Measurements from ENCODE around the gene MAD2L1BP. TPM values are rescaled to one million over a fixed set of nuclear protein-coding genes. Genes with fewer than 3 reads are reported as not detected.

Gene MAD2L1BP
- total RNA-seq, 1 experiment from 2014 or later, result 25.7 TPM

- Histone ChIP-seq H3K27me3 (ENCODE audit: insufficient read depth, low read depth) (no peaks in the 10 kb centered on the region), H3F3A (ENCODE audit: insufficient read depth, low read depth) (peaks cover 33% of the 10 kb centered on the region), H2AFZ (no peak overlapping the region), H3K9me2 (ENCODE audit: insufficient read depth) (no peaks in the 10 kb centered on the region), H3K9me3 (ENCODE audit: insufficient read depth, low read depth) (no peaks in the 10 kb centered on the region), H3K79me2 (ENCODE audit: low read depth) (no peaks in the 10 kb centered on the region), H3K4me1 (replicated peaks; ENCODE audit: insufficient read depth) (peaks cover 57% of the 10 kb centered on the region), H4K20me1 (ENCODE audit: insufficient read depth) (no peaks in the 10 kb centered on the region), H3K4me3 (no peak overlapping the region), H3K36me3 (ENCODE audit: low read depth) (peaks cover 9% of the 10 kb centered on the region; the same call in 1 of the 2 replicates), H3K4me2 (peak overlapping the region; percentile 69), H3K27ac (peak overlapping the region; percentile 78)
- CTCF ChIA-PET, result interaction anchor here (0.5 to 1.4 kb wide), 2 partner anchors 54 to 406 kb away, joined by 3 to 5 read pairs; no protein-coding TSS in a partner anchor
- no TSS peak for BruUV-seq (replicated peaks)
- no peak for TF ChIP-seq EZH2 (IDR thresholded peaks at IDR 0.05; ENCODE audit: low read depth)
- no peak for TF ChIP-seq CTCF (conservative IDR thresholded peaks at IDR 0.05)
- POLR2A ChIA-PET (ENCODE audit: unreplicated experiment), result interaction anchor here (0.9 kb wide), 1 partner anchor 39 kb away, joined by 7 read pairs; no protein-coding TSS in a partner anchor
- DNase-seq, result peak; percentile 44 to 77
- intact Hi-C loops (cut with micrococcal nuclease; ENCODE audit: unreplicated experiment), result loop anchor here (2.0 to 5.0 kb wide), 6 partner anchors 29 to 667 kb away; no protein-coding TSS in a partner anchor
Measured at GRCh38 chr6:43669922-43670622, 34.4 kb downstream of the MAD2L1BP start.

- BruUV-seq (replicated peaks), result no TSS peak
- no peaks in the 10 kb centered on the region for H3K9me3 ChIP-seq (ENCODE audit: insufficient read depth, low read depth)
- TF ChIP-seq EZH2 (IDR thresholded peaks at IDR 0.05; ENCODE audit: low read depth) (no peak), CTCF (conservative IDR thresholded peaks at IDR 0.05) (no peak)
- H3F3A ChIP-seq (ENCODE audit: insufficient read depth, low read depth), result peaks cover 33% of the 10 kb centered on the region
- intact Hi-C loops (cut with micrococcal nuclease; ENCODE audit: unreplicated experiment), result no loop called here
- H3K79me2 ChIP-seq (ENCODE audit: low read depth), result no peaks in the 10 kb centered on the region
- peaks cover 9% of the 10 kb centered on the region; the same call in 1 of the 2 replicates for H3K36me3 ChIP-seq (ENCODE audit: low read depth)
- peak overlapping the region; percentile 78 for H3K27ac ChIP-seq
- no peak overlapping the region for H3K4me3 ChIP-seq
- no peaks in the 10 kb centered on the region for H4K20me1 ChIP-seq (ENCODE audit: insufficient read depth)
- ChIA-PET POLR2A (ENCODE audit: unreplicated experiment) (no interaction called here), CTCF (interaction anchor here (0.5 to 1.4 kb wide), 2 partner anchors 54 to 406 kb away, joined by 3 to 5 read pairs; no protein-coding TSS in a partner anchor)
- H3K4me2 ChIP-seq, result peak overlapping the region; percentile 69
- no peak overlapping the region for H2AFZ ChIP-seq
- H3K4me1 ChIP-seq (replicated peaks; ENCODE audit: insufficient read depth), result peaks cover 52% of the 10 kb centered on the region
- H3K9me2 ChIP-seq (ENCODE audit: insufficient read depth), result no peaks in the 10 kb centered on the region
- no peak for DNase-seq
- no peaks in the 10 kb centered on the region for H3K27me3 ChIP-seq (ENCODE audit: insufficient read depth, low read depth)
Measured at GRCh38 chr6:43670623-43670986, 35.0 kb downstream of the MAD2L1BP start.

GRCh38 chr6:43671011-43671800 is 35.6 kb downstream of the MAD2L1BP start:
- ChIA-PET POLR2A (ENCODE audit: unreplicated experiment) (no interaction called here), CTCF (interaction anchor here (0.5 kb wide), 1 partner anchor 405 kb away, joined by 3 read pairs; no protein-coding TSS in a partner anchor)
- Histone ChIP-seq H3F3A (ENCODE audit: insufficient read depth, low read depth) (peaks cover 33% of the 10 kb centered on the region), H3K27me3 (ENCODE audit: insufficient read depth, low read depth) (no peaks in the 10 kb centered on the region), H3K27ac (peak overlapping the region; percentile 78), H3K9me2 (ENCODE audit: insufficient read depth) (no peaks in the 10 kb centered on the region), H3K79me2 (ENCODE audit: low read depth) (no peaks in the 10 kb centered on the region), H3K4me2 (no peak overlapping the region), H3K4me1 (replicated peaks; ENCODE audit: insufficient read depth) (peaks cover 51% of the 10 kb centered on the region), H4K20me1 (ENCODE audit: insufficient read depth) (no peaks in the 10 kb centered on the region), H2AFZ (no peak overlapping the region), H3K36me3 (ENCODE audit: low read depth) (peaks cover 9% of the 10 kb centered on the region; the same call in 1 of the 2 replicates), H3K4me3 (no peak overlapping the region), H3K9me3 (ENCODE audit: insufficient read depth, low read depth) (no peaks in the 10 kb centered on the region)
- TF ChIP-seq CTCF (conservative IDR thresholded peaks at IDR 0.05) (no peak), EZH2 (IDR thresholded peaks at IDR 0.05; ENCODE audit: low read depth) (no peak)
- intact Hi-C loops (cut with micrococcal nuclease; ENCODE audit: unreplicated experiment), result no loop called here
- no peak for DNase-seq
- no TSS peak for BruUV-seq (replicated peaks)

Data from PC-9 (cell line).